GM10248 (cell line): ENCODE measurements around the gene APBA1.

Experiments
- CTCF ChIA-PET: fragments of 300-600 bp; sonication (Branson Sonifier 250); formaldehyde crosslinking; extraction: SDS; loops from one replicate; lab custom pipeline; 2021; ENCODE audit warnings: antibody characterized with exemption; lab: Yijun Ruan, JAX
- POLR2A ChIA-PET: fragments of 350-650 bp; sonication (Branson Sonifier 250); formaldehyde crosslinking; extraction: SDS; loops from one replicate; lab custom pipeline; 2020; ENCODE audit warnings: antibody characterized with exemption; lab: Yijun Ruan, JAX
- DNase-seq: peaks from one replicate; pipeline ENCODE4 v3.0.0; 2012; ENCODE audit errors: extremely low spot score
- TF ChIP-seq, protein P1 (sequence below): IDR thresholded peaks from 2 replicates; pipeline ENCODE4 v1.5.1; 2012; ENCODE audit warnings: mild to moderate bottlenecking, low read depth; ENCODE audit errors: extremely low read depth, missing control alignments, control extremely low read depth

Gene APBA1

DNA sequence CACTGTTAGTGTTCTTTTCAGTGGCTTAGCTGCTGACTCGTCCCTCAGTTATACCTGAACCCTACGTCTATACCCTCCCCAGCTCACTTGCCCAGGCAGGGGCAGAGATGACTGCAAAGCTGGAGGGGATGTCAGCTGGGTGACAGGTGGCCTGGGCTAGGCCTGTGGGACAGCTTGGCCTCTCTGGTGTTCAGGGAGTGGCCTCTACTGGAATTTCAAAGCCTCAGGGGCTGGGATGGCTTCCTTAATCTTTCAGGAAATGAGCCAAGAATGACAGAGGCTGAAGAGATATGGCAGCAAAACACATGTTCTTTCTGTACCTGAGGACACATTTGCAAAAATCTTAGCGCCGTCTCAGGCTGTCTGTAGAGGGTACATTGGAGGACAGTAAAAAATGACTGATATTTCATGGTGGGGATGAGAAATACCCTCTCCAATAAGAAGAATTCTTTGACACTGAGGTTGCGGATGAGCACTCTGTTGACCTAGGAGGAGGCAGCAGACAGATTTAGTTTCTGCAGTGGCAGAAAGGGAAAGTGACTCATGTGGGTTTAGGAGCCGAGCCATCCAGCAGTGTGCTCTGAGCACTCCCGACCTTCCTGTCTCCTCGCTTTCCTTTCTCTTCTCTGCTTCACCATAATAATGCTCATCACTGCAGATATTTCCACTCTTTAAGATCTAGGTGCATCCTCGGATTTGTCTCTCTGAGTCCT lies 292.7 kb downstream of the APBA1 start:
- CTCF ChIA-PET = interaction anchor here (1.2 kb wide), 1 partner anchor 15 kb away, joined by 3 read pairs; no protein-coding TSS in a partner anchor
- no peak for DNase-seq
- TF ChIP-seq, protein P1, sequence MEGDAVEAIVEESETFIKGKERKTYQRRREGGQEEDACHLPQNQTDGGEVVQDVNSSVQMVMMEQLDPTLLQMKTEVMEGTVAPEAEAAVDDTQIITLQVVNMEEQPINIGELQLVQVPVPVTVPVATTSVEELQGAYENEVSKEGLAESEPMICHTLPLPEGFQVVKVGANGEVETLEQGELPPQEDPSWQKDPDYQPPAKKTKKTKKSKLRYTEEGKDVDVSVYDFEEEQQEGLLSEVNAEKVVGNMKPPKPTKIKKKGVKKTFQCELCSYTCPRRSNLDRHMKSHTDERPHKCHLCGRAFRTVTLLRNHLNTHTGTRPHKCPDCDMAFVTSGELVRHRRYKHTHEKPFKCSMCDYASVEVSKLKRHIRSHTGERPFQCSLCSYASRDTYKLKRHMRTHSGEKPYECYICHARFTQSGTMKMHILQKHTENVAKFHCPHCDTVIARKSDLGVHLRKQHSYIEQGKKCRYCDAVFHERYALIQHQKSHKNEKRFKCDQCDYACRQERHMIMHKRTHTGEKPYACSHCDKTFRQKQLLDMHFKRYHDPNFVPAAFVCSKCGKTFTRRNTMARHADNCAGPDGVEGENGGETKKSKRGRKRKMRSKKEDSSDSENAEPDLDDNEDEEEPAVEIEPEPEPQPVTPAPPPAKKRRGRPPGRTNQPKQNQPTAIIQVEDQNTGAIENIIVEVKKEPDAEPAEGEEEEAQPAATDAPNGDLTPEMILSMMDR = no peak
- POLR2A ChIA-PET = no interaction called here

DNA sequence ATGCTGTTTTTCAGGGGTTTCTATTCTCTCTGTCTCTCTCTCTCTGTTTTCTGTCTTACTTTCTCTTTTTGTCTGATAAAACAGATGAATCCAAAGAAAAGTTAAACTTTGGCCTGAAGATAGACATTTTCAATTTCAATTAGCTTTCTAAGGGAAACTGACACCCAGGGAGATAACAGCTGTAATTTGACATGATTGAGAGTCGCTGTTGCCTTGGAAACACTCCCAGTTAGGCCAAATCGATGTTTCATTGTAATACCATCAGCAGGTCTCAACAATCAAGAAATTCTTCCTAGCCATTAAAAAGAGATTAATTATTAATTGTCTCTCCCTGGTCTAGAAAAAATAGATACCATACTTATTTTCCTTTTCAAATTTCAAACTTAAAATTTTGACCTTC lies 294.2 kb downstream of the APBA1 start:
- ChIA-PET POLR2A (no interaction called here), CTCF (no interaction called here)
- no peak for DNase-seq
- TF ChIP-seq, protein P1 = no peak
